SK-N-MC (cell line): ENCODE data around the gene ZBED3.

Source experiments
- EZH2 ChIP-seq: fragments of 200-600 bp; sonication (generic); IDR thresholded peaks from one replicate; pipeline ENCODE4 v1.6.1; 2017; ENCODE audit warnings: antibody characterized with exemption
- FOXP2 ChIP-seq: optimal IDR thresholded peaks from 2 replicates; pipeline ENCODE3; 2011; ENCODE audit warnings: mild to moderate bottlenecking, moderate library complexity; ENCODE audit not compliant: insufficient read depth; ENCODE audit errors: extremely low read length, control extremely low read depth
- POLR2AphosphoS5 ChIP-seq: IDR thresholded peaks from 2 replicates; pipeline ENCODE4 v1.6.1; 2012; ENCODE audit warnings: mild to moderate bottlenecking, low read depth, low read length, borderline replicate concordance

- TF ChIP-seq POLR2AphosphoS5 (no peak), EZH2 (no peak), FOXP2 (no peak)
Measured at GRCh38 chr5:77095189-77095588, 8.1 kb upstream of the ZBED3 start.
